Stimulated activated CD8-positive, alpha-beta memory T cell treated with anti-CD3 and anti-CD28 coated beads, Interleukin-2, amount 100 ng/mL, for 48 hours (primary cell): Measurements from ENCODE around the gene GPC6.

ENCODE experiments used
- DNase-seq, 2 donors: peaks; one replicate each; pipeline ENCODE4 v3.0.0-alpha.2; 2020; ENCODE audit warnings: low read depth in 2 of 2

GPC6 gene

DNA sequence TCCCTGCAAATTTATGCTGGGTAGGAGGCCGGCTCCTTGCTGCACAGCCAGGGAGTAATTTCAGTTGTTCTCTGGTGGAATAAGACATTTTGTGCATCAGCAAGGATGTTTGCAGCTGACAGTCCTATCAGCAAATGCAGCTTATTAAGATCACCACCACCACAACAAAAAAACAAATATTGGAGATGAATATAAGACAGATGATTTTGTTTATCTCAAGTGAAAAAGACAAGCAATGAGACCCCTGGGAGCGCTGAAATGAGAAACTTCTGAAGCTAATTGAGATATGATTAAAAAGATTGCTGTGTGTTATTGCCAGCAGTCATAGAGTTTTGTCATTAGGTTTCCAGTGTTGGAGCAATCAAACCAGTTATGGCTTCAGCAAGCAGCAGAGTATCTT is 505.6 kb downstream of the GPC6 start:
- DNase-seq, result no peak

DNA sequence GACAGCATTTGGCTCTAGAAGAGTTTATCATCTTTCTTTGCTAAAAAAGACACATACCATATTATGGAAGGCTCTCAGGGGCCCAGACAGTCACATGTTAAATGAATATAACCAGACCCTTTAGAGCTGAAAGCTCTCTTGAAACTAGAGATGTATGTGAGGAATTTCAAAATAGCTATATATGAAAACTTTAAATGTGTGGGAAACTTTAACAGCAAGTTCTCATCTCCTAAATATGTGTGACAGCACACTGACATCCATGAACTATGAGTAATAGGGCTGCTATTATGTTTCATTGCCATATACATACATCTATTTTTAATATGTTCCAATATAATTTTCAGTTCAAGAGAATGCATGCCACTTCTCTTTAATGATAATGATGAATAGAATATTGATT is 509.5 kb downstream of the GPC6 start:
- no peak for DNase-seq

GRCh38 chr13:93736909-93737308 is 510.3 kb downstream of the GPC6 start:
- no peak for DNase-seq

DNA sequence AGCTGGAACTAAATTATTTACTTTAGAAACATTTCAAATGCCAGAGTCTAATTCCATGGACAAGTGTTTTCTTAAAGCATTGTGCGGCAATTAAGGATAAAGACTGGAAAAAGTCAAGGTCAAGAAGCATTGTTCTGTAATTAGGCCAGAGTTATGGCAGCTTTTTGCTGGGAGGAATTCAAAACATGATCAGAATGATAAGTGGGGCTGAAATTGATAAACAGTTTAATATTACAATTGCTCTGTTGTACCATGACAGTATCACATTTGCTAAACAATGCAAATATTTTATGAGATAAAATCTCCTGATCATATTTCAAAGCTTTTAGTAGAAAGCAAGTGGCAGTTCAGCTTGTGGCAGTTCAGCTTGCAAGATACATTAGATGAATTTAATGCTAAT is 513.7 kb downstream of the GPC6 start:
- DNase-seq, result no peak

- no peak for DNase-seq
Measured at GRCh38 chr13:93744033-93744432, 517.4 kb downstream of the GPC6 start.

DNA sequence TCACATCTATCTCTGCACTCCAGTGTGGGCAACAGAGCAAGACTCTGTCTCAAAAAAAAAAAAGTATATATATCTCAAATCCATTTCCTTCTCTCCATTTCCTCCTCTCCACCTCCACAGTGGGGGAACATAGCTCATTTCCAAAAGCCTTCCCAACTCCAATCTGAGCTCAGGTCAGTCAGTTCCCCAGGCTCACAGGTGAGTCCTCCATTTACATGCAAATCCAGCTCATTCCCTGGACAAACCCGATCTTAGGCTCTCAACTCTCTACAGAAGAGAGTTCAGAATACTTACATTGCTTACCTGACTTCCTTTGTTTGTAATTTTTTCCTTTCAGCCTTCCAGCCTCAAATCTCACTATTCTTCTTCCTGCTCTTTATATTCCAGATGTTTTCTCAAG is 518.3 kb downstream of the GPC6 start:
- no peak for DNase-seq

- DNase-seq, result no peak
Measured at GRCh38 chr13:93745884-93746283, 519.3 kb downstream of the GPC6 start.

DNA sequence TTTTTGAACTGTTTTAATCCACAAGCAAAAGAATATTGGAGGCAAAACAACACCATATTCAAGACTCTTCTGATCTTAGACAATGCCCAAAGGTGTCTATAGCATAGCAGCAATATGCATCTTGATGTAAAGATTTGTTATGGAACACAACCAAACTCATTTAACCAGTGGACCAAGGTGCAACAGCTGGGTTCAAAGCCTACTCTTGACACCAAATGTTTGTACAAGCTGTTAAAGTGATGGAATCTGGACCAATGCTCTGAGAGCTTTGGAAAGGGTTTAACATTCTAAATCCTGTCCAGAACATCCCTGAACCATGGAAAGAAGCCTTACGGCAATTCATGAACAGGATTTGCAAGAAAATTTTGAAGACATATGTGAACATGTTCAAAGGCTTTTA is 520.0 kb downstream of the GPC6 start:
- no peak for DNase-seq

DNA sequence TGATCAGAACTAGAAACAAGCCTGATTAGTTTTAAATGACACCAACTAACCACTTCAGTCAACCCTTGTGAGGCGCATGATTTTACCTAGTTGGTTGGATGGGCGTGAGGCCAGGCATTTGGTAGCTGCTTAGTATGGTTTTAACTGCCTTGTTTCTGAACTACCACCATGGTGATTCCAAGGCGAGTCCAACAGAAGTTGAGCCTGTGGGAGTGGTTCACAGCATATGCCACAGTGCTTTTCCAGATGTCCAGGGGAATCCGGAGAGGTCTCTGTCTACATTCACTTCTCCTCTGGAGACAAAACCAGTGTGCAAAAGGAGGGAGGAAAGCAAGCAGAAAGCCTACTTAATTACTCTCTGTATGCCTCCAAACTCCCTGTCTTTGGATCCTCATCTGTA is 524.1 kb downstream of the GPC6 start:
- no peak for DNase-seq

GRCh38 chr13:93751117-93751516 is 524.5 kb downstream of the GPC6 start:
- DNase-seq, result no peak

DNA sequence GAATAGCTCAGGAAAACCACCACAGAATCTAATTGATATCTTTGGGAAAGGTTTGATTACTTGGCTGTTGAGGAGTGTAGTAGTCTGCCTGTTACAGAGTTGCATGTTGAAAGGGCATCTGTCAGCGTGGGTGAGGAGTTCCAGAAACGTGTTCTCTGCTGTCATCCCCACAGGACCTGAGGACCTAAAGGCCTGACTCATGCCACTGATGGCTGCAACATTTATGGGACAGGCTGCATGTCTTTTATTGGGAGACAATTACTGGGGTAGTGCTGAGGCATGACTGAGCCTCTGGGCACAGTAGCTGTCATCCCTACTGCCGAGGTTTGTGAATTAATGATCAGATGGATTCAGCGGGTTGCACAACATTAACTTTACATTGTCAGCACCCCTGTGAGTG is 525.9 kb downstream of the GPC6 start:
- no peak for DNase-seq

DNA sequence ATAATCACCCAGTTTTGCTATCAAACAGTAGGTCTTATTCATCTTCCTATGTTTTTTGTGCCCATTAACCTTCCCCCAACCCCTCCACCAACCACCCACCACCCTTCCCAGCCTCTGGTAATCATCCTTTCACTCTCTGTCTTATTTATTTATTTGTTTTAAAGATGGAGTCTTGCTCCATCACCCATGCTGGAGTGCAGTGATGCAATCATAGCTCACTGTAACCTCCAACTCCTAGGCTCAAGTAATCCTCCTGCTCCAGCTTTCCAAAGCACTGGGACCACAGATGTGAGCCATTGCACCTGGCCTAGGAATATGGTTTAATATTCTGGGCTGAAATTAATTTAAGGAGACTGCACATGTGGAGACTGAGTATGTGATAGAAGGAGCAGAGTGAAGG is 527.0 kb downstream of the GPC6 start:
- DNase-seq, result no peak

- DNase-seq, result no peak
Measured at GRCh38 chr13:93755341-93755740, 528.7 kb downstream of the GPC6 start.

GRCh38 chr13:93758575-93758974 is 532.0 kb downstream of the GPC6 start:
- no peak for DNase-seq

GRCh38 chr13:93762708-93763426 is 536.3 kb downstream of the GPC6 start:
- DNase-seq, result no peak

GRCh38 chr13:93765062-93765461 is 538.5 kb downstream of the GPC6 start:
- DNase-seq, result no peak

DNA sequence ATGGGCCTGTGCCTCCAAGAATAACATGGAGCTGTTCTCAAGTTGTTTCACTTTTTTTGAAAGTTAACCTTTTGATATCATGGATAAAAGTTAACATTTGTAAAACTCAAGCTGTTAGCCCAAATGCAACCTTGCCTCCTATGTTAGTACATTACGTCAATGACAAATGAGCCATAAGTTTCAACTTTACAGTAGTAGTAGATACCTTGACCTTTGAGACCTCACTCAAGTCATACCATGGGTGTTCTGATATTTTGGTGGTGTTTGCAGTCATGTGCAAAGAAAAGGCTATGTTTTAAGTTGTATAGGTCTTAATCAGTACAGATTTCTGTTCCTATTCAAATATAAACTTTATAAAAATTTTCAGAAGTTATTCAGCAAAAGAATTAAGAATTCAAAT is 539.2 kb downstream of the GPC6 start:
- DNase-seq, result no peak

DNA sequence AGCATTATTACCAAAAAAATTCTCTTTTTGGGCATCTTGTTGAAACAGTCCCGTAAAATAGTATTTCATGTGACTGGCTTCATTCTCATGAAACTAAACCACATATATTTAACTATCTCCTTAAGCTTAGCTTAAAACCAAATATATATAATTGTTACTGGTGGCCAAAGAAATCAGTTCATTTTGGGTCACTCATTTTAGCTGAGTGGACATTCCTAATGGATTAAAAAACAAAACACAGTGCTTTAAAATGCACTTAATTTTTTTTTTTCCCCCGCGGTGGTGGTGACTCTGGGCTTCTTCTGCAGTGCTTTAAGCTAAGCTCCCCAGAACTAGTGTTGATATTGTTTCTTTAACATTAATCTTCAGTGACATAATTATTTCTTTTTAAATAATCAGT is 540.1 kb downstream of the GPC6 start:
- no peak for DNase-seq

DNA sequence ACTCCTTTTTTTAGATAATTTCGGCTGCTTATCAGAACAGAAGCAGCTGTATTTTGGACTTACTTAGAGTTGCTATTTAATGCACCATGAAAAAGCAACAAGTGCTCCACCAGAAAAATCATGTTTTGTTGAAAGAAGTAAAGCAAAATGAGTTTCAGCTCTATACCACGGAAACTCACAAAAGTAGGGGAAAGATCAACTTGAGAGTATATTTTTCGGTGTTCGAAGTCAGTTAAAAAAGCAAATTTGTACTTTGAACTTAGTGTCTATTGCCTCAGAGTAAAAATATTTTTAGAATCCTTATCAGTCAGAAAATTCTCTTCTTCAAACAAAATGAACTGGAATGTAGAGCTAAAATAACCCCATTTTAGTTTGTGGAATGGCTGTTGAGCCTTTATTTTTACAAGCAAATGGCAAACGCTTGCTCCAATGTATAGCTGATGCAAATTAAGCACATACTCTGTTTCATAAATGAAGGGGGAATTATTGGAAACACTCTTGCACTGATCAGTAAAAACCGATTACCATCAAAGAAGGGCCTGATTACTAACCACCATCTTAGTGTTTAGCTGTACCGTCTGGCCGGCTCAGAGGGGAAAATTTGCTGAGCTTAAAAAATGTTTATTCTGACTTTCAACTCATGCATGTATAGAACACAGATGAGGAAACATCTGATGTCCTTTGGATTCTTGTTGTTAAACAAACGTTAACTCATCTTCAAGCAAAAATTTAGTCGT is 540.7 kb downstream of the GPC6 start:
- DNase-seq, result no peak

GRCh38 chr13:93767917-93768409 is 541.4 kb downstream of the GPC6 start:
- no peak for DNase-seq

DNA sequence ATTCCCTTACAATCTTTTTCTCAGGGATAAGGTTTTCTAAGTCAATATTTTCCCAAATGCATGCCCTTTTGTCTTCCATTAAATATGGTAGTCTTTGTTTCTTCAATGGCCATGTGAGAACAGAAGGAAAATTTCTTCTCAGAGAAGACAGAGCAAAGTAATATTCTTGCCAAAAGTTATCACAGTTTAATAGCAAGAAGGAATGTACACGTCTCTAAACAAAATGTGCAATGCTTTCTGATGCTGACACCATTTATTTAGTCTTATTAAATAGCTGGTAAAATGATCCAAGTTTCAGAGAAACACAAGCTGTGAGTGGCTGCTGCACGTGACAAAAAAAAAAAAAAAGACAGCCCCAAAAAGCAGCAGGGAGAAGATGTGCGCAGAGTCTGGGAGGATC is 542.5 kb downstream of the GPC6 start:
- no peak for DNase-seq

- no peak for DNase-seq
Measured at GRCh38 chr13:93769607-93770006, 543.0 kb downstream of the GPC6 start.

- DNase-seq, result no peak
Measured at GRCh38 chr13:93771227-93771626, 544.6 kb downstream of the GPC6 start.
